RWPE2 (cell line): ENCODE measurements around the gene PTOV1.

Experiments
- ATAC-seq: fragments of 200-7000 bp; cut with Tn5 transposase; 3 replicates; pipeline ENCODE4 v1.9.1; 2021; ENCODE audit warnings: low read depth
- DNase-seq: peaks from one replicate; pipeline ENCODE4 v3.0.0-alpha.2; 2020; ENCODE audit warnings: low spot score
- H3K27ac ChIP-seq: fragments of 450-650 bp; 2 replicates; pipeline ENCODE4 v1.5.1; 2017; ENCODE audit warnings: mild to moderate bottlenecking; ENCODE audit not compliant: poor library complexity, severe bottlenecking
- H3K27me3 ChIP-seq: fragments of 250-450 bp; sonication (Bioruptor Pico); 2 replicates; pipeline ENCODE4 v1.5.1; 2021; ENCODE audit warnings: mild to moderate bottlenecking, moderate library complexity; ENCODE audit not compliant: insufficient read depth, poor library complexity, severe bottlenecking
- H3K36me3 ChIP-seq: fragments of 250-450 bp; sonication (Bioruptor Pico); 2 replicates; pipeline ENCODE4 v1.5.1; 2020; ENCODE audit warnings: low read depth, mild to moderate bottlenecking, moderate library complexity
- H3K4me1 ChIP-seq: fragments of 250-450 bp; sonication (Bioruptor Pico); 2 replicates; pipeline ENCODE4 v1.5.1; 2021; ENCODE audit warnings: mild to moderate bottlenecking, moderate library complexity; ENCODE audit not compliant: insufficient read depth, poor library complexity, severe bottlenecking
- H3K4me3 ChIP-seq: fragments of 250-450 bp; sonication (Bioruptor Pico); 2 replicates; pipeline ENCODE4 v1.5.1; 2021; ENCODE audit warnings: mild to moderate bottlenecking, moderate library complexity; ENCODE audit not compliant: severe bottlenecking
- H3K9me3 ChIP-seq: fragments of 250-450 bp; sonication (Bioruptor Pico); 2 replicates; pipeline ENCODE4 v1.5.1; 2021; ENCODE audit warnings: mild to moderate bottlenecking, moderate library complexity; ENCODE audit not compliant: severe bottlenecking
- TF ChIP-seq, protein P1 (sequence below): fragments of 450-650 bp; IDR thresholded peaks from one replicate; pipeline ENCODE4 v1.5.1; 2017; ENCODE audit warnings: mild to moderate bottlenecking, moderate library complexity; ENCODE audit not compliant: poor library complexity, severe bottlenecking

Gene PTOV1

DNA sequence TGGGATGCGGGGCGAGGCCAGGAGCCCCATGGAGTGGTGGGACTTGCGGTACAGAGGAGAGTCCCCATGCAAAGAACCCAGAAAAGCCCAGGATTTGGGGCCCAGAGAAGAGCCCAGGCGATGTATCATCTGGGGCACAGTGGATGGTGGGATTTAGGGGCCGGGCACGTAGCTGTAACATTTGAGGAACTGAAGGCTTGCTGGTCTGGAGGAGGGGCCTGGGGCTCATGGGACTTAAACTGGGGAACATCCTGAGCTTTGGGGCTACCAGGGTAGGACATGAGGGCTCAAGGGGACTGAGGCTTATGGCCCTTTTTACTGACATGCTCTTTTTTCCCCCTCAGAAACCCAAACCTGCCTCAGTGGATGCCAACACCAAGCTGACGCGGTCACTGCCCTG lies 19.4 kb upstream of the PTOV1 start:
- no peaks in the 10 kb centered on the region for H3K27me3 ChIP-seq
- no peaks in the 10 kb centered on the region for H3K9me3 ChIP-seq
- TF ChIP-seq, protein P1, sequence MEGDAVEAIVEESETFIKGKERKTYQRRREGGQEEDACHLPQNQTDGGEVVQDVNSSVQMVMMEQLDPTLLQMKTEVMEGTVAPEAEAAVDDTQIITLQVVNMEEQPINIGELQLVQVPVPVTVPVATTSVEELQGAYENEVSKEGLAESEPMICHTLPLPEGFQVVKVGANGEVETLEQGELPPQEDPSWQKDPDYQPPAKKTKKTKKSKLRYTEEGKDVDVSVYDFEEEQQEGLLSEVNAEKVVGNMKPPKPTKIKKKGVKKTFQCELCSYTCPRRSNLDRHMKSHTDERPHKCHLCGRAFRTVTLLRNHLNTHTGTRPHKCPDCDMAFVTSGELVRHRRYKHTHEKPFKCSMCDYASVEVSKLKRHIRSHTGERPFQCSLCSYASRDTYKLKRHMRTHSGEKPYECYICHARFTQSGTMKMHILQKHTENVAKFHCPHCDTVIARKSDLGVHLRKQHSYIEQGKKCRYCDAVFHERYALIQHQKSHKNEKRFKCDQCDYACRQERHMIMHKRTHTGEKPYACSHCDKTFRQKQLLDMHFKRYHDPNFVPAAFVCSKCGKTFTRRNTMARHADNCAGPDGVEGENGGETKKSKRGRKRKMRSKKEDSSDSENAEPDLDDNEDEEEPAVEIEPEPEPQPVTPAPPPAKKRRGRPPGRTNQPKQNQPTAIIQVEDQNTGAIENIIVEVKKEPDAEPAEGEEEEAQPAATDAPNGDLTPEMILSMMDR: no peak
- ATAC-seq (no peak), DNase-seq (no peak)
- no peaks in the 10 kb centered on the region for H3K4me1 ChIP-seq
- H3K36me3 ChIP-seq: peaks cover 41% of the 10 kb centered on the region
- no peak overlapping the region for H3K4me3 ChIP-seq
- no peak overlapping the region for H3K27ac ChIP-seq

DNA sequence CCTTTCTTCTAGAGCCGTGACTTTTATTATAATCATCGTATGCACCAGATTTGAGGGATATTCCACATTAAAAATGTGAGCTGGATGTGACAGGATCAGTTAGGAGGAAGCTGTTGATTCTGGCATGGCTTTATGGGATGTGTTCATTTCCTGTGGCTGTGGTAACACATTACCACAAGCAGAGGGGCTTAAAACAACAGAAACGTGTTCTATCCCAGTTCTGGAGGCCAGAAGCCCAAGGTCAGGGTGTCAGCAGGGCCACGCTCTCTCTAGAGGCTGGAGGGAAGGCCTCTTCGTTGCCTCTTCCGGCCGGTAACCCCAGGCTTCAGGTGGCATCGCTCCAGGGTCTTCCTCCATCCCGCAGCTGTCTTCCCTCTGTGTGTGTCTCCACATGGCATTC lies 18.4 kb upstream of the PTOV1 start:
- Histone ChIP-seq H3K36me3 (peaks cover 47% of the 10 kb centered on the region), H3K4me1 (no peaks in the 10 kb centered on the region), H3K9me3 (no peaks in the 10 kb centered on the region), H3K4me3 (no peak overlapping the region), H3K27me3 (no peaks in the 10 kb centered on the region), H3K27ac (no peak overlapping the region)
- ATAC-seq (no peak), DNase-seq (no peak)
- TF ChIP-seq, protein P1: no peak

DNA sequence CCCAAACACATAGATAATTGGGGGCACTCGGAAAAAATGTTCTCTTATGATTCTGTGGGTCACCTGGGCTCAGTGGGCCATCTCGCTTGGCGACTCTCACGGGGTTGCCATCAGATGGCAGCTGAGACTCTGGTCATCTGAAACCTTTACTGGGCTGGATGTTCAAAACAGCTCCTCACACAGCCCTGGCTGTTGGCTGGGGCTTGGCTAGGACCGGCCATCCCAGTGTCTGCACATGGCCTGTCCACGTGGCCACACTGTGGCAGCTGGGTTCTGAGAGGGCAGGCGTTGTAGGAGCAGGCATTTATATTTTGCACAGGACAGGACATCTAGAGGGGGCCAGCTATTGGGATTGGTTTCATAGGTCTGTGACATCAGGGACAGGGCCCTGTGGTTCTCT lies 17.4 kb upstream of the PTOV1 start:
- TF ChIP-seq, protein P1: no peak
- Histone ChIP-seq H3K27me3 (no peaks in the 10 kb centered on the region), H3K36me3 (peaks cover 51% of the 10 kb centered on the region), H3K4me3 (no peak overlapping the region), H3K4me1 (no peaks in the 10 kb centered on the region), H3K9me3 (no peaks in the 10 kb centered on the region), H3K27ac (no peak overlapping the region)
- DNase-seq (no peak), ATAC-seq (no peak)

DNA sequence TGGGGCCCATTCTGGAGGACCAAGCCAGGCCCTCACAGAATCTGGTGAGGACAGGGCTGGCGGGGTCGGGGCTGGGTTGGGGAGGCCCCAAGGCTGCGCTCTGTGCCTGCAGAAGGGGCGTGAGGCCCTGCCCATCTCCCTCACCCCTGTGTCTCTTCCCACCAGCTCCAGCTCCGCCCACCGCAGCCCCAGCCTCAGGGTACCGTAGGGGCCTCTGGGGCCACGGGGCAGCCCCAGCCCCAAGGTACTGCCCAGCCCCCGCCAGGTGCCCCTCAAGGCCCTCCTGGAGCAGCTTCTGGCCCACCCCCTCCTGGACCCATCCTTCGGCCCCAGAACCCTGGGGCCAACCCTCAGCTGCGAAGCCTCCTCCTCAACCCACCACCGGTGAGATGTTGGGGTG lies 15.4 kb upstream of the PTOV1 start:
- Histone ChIP-seq H3K36me3 (peaks cover 59% of the 10 kb centered on the region), H3K4me1 (no peaks in the 10 kb centered on the region), H3K27ac (no peak overlapping the region), H3K9me3 (no peaks in the 10 kb centered on the region), H3K27me3 (no peaks in the 10 kb centered on the region), H3K4me3 (no peak overlapping the region)
- TF ChIP-seq, protein P1: no peak
- DNase-seq (peak; percentile 60), ATAC-seq (no peak)

DNA sequence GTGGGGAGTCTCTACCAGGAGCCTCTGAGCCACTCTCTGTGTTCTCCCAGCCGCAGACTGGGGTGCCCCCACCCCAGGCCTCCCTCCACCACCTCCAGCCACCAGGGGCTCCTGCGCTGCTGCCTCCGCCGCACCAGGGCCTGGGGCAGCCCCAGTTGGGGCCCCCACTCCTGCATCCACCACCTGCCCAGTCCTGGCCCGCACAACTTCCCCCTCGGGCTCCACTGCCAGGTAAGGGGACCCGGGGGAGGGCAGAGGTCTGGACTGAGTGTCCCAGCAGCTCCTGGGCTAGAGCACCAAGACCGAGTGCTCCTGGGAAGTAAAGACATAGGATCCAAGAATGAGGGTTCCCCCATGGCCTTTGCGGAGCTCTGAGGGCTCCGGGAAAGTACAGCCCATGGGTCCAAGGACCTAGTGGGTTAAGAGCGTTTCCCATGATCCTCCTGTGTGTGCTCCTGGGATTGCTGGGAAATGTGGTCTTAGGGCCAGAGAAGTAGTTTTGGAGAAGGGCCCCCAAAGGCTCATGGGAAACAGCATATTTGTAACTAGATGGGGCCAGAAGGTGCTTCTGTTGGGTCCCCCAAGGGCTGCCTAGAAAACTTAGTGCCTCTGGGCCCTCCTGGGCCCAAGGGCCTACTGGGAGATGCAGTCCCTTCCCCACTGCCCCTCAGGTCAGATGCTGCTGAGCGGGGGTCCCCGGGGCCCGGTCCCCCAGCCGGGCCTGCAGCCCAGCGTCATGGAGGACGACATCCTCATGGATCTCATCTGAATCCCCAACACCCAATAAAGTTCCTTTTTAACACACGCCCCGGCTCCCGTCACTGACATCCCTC lies 14.6 kb upstream of the PTOV1 start:
- TF ChIP-seq, protein P1: no peak
- ATAC-seq: no peak
- Histone ChIP-seq H3K36me3 (peaks cover 62% of the 10 kb centered on the region), H3K4me1 (no peaks in the 10 kb centered on the region), H3K27ac (no peak overlapping the region), H3K27me3 (no peaks in the 10 kb centered on the region), H3K9me3 (no peaks in the 10 kb centered on the region), H3K4me3 (no peak overlapping the region)
- no peak for DNase-seq
